ENCODE data around the gene DDAH1.
A peak's percentile ranks its signal among the peaks of the same experiment; 100 is the strongest.

Gene DDAH1

GRCh38 chr1:85374160-85374559, 90.8 kb downstream of the DDAH1 start:
- peak; percentile 92 for DNase-seq (ENCODE audit: low read depth)
- no peak for TF ChIP-seq CTCF (IDR thresholded peaks at IDR 0.05; ENCODE audit: insufficient read depth, low read depth, low read length, missing control alignments)
- H3K4me3 ChIP-seq (ENCODE audit: low read length) = no peak overlapping the region

- H3K4me3 ChIP-seq (ENCODE audit: low read length) = no peak overlapping the region
- no peak for DNase-seq (ENCODE audit: low read depth)
- no peak for TF ChIP-seq CTCF (IDR thresholded peaks at IDR 0.05; ENCODE audit: insufficient read depth, low read depth, low read length, missing control alignments)
Observed at GRCh38 chr1:85373378-85373708, 91.6 kb downstream of the DDAH1 start.

GRCh38 chr1:85372683-85373377, 92.1 kb downstream of the DDAH1 start:
- no peak overlapping the region for H3K4me3 ChIP-seq (ENCODE audit: low read length)
- DNase-seq (ENCODE audit: low read depth) = peak; percentile 7
- TF ChIP-seq CTCF (IDR thresholded peaks at IDR 0.05; ENCODE audit: insufficient read depth, low read depth, low read length, missing control alignments) = no peak

- DNase-seq (ENCODE audit: low read depth) = no peak
- TF ChIP-seq CTCF (IDR thresholded peaks at IDR 0.05; ENCODE audit: insufficient read depth, low read depth, low read length, missing control alignments) = no peak
- H3K4me3 ChIP-seq (ENCODE audit: low read length) = no peak overlapping the region
Observed at GRCh38 chr1:85371021-85371420, 93.9 kb downstream of the DDAH1 start.

GRCh38 chr1:85368073-85368770, 96.7 kb downstream of the DDAH1 start:
- TF ChIP-seq CTCF (IDR thresholded peaks at IDR 0.05; ENCODE audit: insufficient read depth, low read depth, low read length, missing control alignments) = no peak
- H3K4me3 ChIP-seq (ENCODE audit: low read length) = no peak overlapping the region
- DNase-seq (ENCODE audit: low read depth) = no peak

DNA sequence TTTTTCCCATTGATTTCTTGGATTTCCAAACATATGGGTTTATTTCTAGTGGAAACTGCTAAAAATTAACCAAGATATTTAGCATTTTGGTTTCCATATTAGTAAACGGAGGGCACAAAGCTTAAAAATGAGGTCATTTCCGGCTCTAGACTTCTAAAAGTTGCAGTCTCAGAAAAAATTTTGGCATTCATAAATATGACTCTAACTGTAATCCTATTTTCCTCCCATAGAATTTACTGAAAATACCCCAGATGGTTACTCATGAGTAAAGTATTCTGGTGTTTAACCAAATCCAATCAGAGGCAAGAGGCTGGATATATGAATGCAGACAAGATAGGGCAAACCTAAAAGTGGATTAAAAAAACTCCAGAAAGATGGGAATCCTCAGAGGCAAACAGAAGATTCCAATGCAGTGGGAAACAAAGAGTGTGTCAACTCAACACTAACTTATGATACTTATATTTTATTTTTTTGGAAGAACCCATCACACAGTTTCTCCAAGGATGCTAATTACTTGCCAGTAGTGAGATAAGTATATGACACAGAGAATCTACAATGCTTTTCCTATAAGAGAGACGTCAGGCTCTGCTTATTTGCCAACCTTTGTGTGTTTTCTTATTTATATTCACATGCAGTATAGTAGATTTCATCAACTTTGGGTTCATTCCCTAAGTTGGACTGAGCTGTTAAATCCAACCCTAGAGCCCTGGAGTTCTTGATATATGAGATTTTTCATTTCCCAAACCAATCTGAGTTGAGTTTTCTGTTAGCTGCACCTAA, 98.4 kb downstream of the DDAH1 start:
- DNase-seq (ENCODE audit: low read depth) = peak; percentile 31
- TF ChIP-seq CTCF (IDR thresholded peaks at IDR 0.05; ENCODE audit: insufficient read depth, low read depth, low read length, missing control alignments) = no peak
- no peak overlapping the region for H3K4me3 ChIP-seq (ENCODE audit: low read length)

All from epithelial cell of esophagus (primary cell).